Testis (tissue), 2 donors: ENCODE measurements around the gene C1R.

Experiments
- POLR2A ChIP-seq: fragments of 450-650 bp; IDR thresholded peaks from one replicate; pipeline ENCODE4 v1.6.1; 2017; ENCODE audit warnings: antibody characterized with exemption, mild to moderate bottlenecking, moderate library complexity
- TF ChIP-seq, protein P1 (sequence below), 3 experiments: fragments of 450-650 bp in 2 of 3; fragments of 200-600 bp in 1 of 3; sonication (generic) in 1 of 3; IDR thresholded peaks; one replicate each; pipeline ENCODE4 v1.5.1; 2016 to 2019; ENCODE audit warnings: antibody characterized with exemption in 3 of 3, mild to moderate bottlenecking in 2 of 3, moderate library complexity in 1 of 3

DNA sequence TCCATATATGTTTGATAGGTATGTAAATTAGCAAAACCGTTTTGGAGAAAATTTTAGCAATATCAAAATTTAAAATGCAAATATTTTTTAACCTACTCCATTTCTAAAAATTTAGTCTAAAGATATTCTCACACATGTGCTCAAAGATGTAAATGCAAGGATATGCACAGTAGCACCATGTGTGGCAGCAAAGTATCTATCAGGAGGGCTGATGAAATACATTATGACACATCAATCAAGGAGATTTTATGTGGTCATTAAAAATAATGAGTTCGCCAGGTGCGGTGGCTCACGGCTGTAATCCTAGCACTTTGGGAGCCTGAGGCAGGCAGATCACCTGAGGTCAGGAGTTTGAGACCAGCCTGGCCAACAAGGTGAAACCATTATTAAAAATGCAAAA, 8.0 kb upstream of the C1R start:
- TF ChIP-seq, protein P1, sequence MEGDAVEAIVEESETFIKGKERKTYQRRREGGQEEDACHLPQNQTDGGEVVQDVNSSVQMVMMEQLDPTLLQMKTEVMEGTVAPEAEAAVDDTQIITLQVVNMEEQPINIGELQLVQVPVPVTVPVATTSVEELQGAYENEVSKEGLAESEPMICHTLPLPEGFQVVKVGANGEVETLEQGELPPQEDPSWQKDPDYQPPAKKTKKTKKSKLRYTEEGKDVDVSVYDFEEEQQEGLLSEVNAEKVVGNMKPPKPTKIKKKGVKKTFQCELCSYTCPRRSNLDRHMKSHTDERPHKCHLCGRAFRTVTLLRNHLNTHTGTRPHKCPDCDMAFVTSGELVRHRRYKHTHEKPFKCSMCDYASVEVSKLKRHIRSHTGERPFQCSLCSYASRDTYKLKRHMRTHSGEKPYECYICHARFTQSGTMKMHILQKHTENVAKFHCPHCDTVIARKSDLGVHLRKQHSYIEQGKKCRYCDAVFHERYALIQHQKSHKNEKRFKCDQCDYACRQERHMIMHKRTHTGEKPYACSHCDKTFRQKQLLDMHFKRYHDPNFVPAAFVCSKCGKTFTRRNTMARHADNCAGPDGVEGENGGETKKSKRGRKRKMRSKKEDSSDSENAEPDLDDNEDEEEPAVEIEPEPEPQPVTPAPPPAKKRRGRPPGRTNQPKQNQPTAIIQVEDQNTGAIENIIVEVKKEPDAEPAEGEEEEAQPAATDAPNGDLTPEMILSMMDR (IDR thresholded peaks at IDR 0.05), result no peak
- TF ChIP-seq POLR2A, result no peak
